NCI-H187 treated with DMSO at 0.1 percent for 48 hours (cell line): ENCODE data around the gene ATXN3L.
"Not testable (repeated sequence)": the region's sequence is repeated elsewhere in the genome, so short reads cannot be mapped to it uniquely, and the experiment has no call there.

Source experiments
- DNase-seq: peaks from one replicate; lab custom pipeline; 2025; lab: John Stamatoyannopoulos, UW

The ATXN3L gene

DNA sequence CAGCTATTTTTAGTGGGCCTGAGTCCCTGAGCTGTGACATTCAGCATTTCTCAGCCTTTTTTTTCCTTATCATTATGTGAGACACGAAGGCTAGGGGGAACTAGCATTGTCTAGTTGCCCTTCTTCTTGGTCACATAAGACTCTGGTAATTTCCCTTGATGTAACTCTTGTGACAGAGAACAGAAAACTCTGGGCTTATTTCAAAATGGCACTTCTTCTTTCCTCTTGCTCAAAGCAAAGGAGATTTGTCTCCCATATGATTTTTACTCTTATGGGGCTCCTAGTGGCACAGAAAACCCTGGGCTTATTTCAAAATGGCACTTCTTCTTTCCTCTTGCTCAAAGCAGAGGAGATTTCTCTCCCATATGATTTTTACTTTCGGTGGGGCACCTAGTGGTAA, 14.7 kb downstream of the ATXN3L start:
- no peak for DNase-seq

DNA sequence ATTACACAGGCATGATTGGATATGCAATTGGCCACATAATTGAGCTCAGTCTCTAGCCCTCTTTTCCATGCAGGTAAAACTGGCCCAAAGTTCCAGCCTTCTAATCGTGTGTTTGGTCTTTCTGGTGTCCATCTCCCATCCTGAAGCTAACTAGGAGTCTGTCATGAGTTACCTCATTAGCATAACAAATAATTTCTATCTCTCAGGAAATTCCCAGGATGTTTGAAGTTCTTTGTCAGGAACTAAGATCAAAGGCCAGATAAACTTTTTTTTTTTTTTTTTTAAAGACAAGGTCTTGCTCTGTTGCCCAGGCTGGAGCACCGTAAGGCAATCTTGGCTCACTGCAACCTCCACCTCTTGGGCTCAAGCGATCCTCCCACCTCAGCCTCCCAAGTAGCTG, 15.8 kb downstream of the ATXN3L start:
- DNase-seq = no peak

DNA sequence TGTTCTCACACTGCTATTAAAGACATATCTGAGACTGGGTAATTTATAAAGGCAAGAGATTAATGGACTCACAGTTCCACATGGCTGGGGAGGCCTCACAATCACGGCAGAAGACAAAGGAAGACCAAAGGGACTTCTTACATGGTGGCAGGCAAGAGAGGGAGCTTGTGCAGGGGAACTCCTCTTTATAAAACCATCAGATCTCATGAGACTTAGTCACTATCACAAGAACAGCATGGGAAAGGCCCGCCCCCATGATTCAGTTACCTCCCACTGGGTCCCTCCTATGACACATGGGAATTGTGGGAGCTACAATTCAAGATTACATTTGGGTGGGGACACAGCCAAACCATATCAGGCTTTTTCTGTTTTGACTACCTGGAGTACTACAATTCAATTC, 16.6 kb downstream of the ATXN3L start:
- DNase-seq = not testable (repeated sequence)

DNA sequence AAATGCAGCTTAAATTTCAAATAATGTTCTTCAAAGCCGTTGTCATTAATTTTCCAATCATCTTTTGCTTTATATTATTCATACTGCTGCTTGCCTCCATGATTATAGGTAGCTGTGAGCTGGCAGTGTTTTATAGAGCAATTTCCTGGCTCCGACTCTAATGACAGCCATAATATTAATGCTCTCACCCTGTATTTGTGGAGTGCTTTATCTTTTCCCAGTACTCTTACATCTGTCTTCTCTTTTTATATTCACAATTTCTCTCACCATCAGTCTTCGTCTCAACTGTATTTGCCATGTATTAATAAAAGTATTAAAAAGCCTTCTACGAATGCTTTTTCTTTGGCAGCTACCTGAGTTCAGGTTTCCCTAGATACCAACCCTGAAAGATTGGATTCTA, 21.0 kb downstream of the ATXN3L start:
- no peak for DNase-seq

DNA sequence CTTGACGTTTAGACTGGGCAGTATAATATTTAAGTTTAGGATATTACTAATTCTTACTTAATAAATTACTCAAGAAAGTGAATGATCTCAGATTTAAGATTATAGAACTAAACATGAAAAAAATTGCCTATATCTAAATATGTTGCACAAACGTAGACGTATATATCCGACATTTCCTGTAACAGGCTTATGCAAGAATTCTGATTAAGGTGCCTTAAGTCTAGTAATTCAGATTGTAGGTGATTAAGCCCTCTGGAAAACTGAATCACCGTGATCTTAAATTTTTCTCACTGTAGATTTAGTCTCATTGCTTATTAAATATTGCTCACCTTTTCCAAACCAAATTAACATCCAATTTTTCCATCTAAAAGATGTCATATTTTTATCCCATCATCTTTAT, 24.0 kb downstream of the ATXN3L start:
- DNase-seq = no peak

DNA sequence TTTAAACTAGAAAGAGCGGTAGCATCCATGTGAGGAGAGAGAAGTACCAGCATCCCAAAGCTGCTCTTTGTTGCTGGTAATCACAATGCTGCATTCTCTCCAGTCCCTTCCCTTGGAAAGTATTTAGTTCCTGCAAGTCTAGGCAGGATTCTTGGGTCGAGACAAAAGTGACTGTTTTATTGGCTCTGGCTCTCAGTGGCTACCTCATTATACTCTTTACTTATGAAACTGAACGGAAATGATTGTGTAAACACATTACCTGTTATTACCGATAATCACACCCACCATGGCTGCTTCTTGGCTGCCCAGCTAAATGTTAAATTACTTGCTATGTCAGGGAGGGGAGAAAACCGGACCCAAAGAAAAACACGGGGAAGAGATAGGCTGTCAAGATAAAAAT, 26.2 kb downstream of the ATXN3L start:
- DNase-seq = no peak

DNA sequence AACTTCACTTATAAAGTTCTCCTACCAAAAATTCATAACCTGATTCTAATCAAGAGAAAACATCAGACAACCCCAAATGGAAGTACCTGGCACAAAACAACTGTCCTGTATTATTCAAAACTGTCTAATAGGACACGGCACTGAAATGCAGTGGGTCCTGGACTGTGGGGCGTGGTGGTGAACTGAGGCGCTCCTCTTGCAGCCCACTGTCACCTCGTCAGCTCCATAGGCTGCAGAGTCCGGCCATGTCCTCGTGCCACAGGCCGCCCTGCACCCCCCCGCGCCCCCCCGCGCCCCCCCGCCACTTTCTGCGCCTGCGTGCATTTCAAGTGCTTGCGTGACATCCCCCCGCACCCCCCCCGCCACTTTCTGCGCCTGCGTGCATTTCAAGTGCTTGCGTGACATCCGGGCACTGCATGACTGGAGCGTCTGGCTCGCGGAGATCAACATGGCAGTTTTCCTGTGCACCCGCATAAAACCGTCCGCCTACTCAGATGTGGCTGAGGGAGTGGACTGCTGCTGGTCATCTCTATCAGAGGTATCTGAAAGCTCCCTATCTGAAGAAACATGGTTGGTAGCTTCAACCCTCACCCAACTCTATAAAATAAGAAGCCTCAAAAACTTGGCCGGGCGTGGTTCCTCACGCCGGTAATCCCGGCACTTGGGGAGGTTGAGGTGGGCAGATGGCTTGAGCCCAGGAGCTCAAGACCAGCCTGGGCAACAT, 28.8 kb downstream of the ATXN3L start:
- no peak for DNase-seq

DNA sequence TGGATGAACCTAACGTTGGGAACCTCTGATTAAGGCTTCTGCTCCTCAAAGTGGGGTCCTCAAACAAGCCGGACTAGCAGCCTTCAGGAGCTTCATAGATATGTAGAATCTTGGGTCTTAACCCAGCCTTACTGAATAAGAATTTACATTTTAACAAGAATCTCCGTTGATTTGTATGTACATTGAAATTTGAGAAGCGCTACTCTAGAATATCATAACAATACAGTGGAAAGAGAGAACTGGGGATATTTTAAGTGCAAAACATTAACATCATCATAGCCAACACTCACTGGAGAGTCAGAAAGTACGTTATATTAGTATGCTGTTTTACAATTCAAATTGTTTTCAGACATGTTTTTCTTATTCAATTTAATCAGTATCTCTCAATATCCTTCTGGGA, 31.2 kb downstream of the ATXN3L start:
- no peak for DNase-seq

DNA sequence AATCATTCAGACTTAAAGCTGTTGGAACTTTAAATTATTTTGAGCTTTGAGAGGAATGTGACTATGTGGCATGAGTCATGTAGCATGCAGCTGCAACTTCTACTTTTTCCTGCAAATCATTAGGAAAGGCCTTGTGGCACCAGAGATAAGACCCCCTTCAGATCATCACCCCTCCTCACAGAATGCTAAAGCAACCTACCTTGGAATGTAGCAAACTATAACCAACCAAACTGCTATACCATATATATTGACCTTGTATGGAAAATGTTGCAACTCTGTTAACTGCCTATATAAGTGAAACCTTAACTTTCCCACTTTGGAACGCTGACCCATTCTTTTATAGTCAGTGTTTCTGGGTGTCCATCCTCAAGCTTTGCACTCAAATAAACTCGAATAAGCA, 32.0 kb downstream of the ATXN3L start:
- no peak for DNase-seq

DNA sequence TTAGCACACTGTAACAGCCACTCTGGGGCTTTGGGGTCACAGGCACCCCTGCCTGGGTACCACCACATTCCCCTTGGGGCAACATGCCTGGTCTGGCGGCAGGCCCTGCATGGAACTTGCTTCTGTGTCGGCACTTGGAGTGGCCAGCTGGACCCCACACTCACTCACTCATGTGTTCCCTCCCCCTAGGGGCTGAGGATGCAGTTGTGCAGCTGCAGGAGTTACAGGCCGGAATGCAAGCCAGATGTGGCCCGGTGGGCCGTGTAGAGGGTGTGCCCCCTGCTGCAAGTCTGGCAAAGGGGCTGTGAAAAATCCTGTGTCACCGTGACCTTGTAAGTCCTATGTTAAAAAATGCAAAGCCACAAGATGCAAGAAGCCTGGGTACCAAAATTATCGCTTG, 34.2 kb downstream of the ATXN3L start:
- no peak for DNase-seq

DNA sequence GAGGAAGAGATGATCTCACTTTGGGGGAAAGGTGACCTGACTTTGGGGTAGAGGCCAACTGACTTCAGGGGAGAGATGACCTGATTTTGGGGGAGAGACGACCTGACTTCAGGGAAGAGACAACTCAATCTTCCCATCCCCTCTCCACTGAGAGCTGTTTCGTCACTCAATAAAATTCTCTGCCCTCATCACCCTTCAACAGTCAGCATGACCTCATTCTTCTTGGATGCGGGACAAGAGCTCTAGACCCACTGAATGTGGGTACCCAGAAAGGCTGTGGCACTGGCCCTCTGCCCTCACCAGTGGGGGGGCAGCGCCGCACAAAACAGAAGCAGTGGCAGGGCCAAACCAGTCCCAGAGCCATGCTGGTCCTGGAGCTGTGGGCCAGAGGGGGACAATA, 34.6 kb downstream of the ATXN3L start:
- DNase-seq = no peak

DNA sequence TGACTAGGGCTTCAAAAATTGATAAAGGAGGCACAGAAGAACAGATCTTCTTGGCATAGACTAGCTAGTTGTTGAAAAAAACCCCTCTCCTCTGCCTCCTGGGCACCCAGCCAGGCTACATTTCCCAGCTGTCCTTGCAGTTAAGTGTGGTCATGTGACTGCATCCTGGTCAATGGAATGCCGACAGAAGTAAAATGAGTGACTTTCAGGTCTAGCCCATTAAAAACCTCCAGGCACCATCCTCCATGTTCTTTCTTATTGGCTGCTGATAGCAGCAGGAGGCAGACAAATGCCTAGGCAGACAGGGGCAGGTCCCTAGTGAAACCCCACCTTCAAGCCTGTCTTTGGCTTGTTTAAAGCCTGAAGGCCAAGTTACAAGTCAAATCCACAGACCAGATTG, 35.3 kb downstream of the ATXN3L start:
- DNase-seq = no peak

DNA sequence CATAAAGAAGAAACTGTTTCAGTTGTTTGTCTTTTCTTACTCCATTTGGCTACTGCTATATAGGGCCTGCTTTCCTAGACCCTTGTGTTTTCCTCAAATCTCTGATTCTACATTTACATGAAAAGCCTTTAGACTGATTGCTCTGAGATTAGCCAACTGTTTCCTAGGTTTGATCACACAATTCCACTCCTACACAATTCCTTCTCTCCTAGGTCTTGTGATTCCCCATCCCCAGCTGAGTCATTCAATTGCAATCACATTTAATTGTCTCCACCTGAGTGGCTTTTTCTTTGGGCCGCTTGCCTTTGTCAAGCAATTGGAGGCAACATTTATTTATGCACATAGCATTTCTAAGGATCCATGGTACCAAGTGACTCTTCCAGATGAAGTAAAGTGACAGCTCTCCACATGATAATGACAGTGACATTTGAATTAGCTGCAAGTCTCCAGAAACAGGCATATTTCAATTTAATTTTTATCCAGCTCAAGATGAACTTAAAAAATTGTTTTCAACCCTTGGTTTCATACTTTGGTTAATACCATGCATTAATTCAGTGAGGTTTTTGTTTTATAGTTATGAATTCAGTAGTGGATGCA, 35.8 kb downstream of the ATXN3L start:
- no peak for DNase-seq

DNA sequence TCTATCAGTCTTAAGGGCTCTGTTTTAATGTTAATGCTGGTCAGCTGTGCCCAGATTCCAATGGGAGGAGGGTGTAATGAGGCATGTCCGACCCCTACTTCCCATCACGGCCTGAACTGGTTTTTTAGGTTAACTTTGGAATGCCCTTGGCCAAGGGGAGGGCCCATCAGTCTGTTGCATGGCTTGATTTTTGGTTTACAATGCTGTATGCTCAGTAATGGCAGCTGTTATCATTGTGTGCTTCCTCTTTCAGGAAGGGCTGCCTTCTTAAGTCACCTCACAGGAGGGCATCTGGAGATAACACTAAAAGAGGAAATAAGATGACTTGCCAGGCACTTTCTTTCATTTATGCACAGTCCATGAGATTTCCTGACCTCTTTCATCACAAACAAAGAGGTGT, 36.3 kb downstream of the ATXN3L start:
- DNase-seq = no peak

DNA sequence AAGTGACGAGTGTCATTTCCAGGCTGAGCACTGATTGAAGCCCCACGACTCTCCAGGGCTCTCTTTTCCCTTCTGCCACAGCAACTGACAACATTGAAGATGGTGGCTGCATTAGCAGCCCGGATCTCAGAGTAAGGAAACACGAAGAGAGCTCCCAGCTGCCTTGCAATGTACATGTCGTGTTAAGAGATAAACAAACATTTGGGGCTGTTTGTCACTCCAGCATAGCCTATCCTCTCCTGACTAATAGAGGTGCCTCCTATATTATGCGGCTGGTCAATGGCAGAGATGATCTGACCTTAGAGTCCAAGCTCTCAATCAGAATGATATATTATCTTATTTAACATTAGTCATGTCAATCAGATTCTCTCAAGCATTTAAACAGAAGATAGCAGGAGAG, 38.6 kb downstream of the ATXN3L start:
- no peak for DNase-seq

DNA sequence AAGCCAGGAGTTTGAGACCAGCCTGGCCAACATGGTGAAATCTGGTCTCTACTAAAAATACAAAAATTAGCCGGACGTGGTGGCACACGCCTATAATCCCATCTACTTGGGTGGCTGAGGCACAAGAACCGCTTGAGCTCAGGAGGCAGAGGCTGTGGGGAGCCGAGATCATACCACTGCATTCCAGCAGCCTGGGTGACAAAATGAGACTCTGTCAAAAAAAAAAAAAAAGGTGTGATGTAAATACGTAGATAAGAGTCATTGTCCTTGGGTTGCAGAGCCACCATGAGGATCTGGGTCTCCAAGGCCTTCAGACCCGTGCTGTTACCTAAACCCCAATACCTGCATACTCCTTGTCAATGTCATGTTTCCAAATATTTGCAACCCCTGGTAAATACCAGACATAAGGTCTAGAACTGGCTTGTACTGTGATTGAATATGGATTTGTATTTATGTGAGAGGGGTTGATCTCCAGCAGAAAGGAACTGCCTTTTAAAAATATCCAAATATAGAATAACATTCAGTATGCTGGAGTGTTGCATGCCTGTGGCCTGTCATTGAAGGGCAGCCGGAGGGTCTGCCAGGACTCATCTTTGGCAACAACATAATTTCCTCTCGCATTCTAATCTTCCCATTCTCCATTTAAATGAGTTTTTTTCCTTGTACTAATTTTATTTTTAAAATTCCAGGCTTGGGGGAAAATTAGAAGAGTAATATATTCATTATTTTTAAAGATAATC, 40.4 kb downstream of the ATXN3L start:
- DNase-seq = no peak

DNA sequence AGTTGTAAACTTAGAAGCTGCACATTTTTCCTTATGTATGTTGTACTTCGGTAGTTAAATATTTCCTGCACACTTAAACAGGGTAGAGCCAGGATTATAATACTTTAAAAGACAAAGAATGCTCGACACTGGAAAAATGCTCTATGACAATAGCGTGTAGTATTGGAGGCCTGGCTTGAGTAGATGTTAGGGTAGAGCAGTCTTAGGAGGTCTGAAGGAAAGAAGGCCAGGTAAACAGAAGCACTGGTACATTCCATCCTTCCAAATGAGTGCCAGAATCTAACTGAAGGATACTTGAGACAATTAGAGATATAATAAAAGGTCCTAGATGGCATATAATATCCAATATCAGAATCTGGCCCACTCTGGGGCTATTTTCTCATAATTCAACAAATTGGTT, 42.3 kb downstream of the ATXN3L start:
- DNase-seq = no peak

DNA sequence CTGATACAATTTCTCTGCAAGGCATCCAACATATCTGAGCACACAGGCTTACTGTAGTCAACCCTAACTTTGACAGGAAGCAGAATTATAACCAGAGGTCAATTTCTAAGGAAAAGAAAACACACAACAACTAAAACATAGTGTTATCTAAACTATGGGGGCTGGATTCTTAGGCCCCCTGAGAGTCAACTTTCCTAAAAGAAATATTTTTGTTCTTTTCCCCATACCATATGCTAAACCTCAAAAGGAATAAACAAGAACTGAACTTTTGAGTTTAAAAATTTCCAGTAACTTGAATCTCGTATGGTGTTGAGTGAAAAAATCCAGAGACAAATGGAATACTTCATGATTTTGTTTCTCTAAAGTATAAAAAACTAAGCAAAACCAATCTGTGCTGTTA, 42.9 kb downstream of the ATXN3L start:
- DNase-seq = no peak

DNA sequence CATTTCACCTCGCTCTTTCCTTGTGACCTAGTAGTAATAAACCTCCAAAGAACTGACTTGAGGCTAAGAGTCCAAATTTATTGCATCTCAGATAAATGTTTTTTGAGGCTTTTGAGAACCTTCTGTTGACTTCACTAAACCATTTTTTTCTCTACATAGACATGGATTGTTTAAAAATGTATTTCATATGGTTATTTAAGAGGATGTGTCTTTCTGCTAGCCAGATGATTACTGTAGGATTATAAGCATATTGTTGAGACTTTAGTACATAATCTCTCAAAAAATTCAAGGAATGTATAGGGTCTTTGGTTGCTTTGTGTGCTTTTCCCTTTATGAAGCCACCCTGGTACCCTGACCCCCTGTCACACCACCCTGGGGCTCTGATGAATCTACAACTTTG, 44.8 kb downstream of the ATXN3L start:
- no peak for DNase-seq

DNA sequence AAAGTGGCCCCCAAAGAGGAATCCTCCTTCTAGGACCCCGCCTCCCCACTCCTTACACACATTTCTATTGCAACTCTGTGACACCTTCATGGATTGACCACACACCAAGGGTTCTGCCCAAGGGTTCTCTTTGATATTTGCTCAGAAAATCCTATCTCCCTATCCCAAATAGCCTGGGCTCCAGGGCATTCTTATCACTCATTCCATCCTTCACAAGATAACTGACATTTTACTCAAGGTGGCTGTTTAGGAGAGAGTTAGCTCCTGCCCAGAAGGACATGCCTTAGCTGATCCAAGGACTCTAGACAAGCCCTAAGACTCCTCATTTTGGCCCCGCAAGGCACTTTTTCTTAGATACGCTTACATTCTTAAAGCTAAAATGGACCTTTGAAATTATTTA, 47.4 kb downstream of the ATXN3L start:
- no peak for DNase-seq

DNA sequence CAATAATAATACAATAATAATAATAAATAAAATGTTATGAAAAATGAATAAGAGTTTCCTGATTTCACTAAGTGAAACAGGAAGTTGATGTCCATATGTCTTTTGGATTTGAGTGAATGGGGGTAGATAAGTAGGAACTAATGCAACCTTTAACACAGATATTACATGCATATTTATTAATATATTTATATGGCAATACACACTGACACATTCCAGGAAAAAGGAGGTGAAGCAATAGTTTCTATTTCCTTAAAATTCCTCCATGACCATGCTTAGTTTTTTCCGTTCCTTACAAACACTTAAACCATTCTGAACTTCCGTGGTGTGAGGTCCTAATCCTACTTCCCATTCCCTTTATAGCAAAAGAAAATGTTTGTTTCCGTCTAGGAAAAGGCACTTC, 48.3 kb downstream of the ATXN3L start:
- DNase-seq = no peak

DNA sequence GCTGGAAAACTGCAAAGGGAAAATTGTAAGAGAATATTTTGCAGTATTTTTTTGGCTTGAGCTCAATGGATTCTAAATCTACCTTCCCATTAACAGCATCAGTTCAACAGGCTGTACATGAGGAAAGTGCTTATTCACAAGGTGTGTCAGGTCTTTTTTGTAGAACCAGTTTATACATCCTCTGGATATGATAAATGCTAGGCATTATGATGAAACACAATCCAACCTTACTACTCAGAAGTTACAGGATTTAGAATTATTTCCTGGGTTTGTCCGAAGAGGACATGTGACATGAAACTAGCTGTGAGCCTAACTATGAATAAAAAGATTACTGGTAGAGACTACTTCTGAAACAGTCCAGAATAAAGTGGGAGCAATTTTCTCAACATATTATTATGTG, 49.5 kb downstream of the ATXN3L start:
- DNase-seq = no peak

DNA sequence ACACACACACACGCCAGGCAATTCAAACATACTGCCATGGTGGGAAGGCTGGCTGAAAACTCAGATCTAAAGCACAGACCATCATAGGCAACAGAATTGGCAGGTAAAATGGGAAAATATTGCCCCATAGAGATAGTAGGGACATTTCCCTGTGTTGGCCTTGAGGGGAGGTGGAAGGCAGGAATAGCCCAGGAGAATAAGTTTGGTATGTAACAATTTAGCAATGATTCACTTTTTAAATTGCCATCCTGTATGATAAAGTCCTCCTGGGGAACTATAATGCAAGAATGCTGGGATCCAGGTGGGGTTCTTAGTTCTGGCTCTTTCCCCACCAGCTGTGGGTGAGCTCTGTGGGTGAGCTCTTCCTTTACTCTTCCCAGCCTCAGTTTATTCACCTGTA, 51.0 kb downstream of the ATXN3L start:
- no peak for DNase-seq
